Urinary bladder (tissue), 4 donors: ENCODE data around the gene NAA16. TPM values are rescaled to one million over a fixed set of nuclear protein-coding genes. Genes with fewer than 3 reads are reported as not detected.
A peak's percentile ranks its signal among the peaks of the same experiment; 100 is the strongest.
"Not testable (repeated sequence)": the region's sequence is repeated elsewhere in the genome, so short reads cannot be mapped to it uniquely, and the experiment has no call there.

Experiments used
- DNase-seq: peaks from one replicate; pipeline ENCODE4 v3.0.0-alpha.2; 2015; ENCODE audit errors: extremely low spot score
- H3K27ac ChIP-seq: one replicate; pipeline ENCODE4 v1.5.1; 2013; ENCODE audit warnings: low read depth, mild to moderate bottlenecking, moderate library complexity
- H3K36me3 ChIP-seq: one replicate; pipeline ENCODE4 v1.6.1; 2013; ENCODE audit warnings: mild to moderate bottlenecking, moderate library complexity; ENCODE audit not compliant: insufficient read depth
- H3K4me1 ChIP-seq: one replicate; pipeline ENCODE4 v1.6.1; 2013; ENCODE audit warnings: mild to moderate bottlenecking, moderate library complexity; ENCODE audit not compliant: insufficient read depth
- H3K4me3 ChIP-seq: one replicate; pipeline ENCODE4 v1.5.1; 2013; ENCODE audit warnings: low read depth, low read length
- WGBS: extraction: QIAGEN DNeasy Blood & Tissue Kit; methylation state at CpG from one replicate; pipeline ENCODE4 v1.1.7; 2013; 5-methylcytosine and 5-hydroxymethylcytosine counted together
- polyA plus RNA-seq: library from polyadenylated mRNA; stranded (reverse); fragments of 200-250 nt; gene quantifications from one replicate; pipeline ENCODE4 v1.2.3, GENCODE V29; 2013
- total RNA-seq: library from RNA; depleted of rRNA; stranded (reverse); fragments of >200 nt; gene quantifications from one replicate; pipeline ENCODE4 v1.2.3, GENCODE V29; 2014
- donor health status: healthy with polysubstance abuse.
- donor health status: healthy.

Gene NAA16
- total RNA-seq = 53.8 TPM
- polyA plus RNA-seq = 10.6 TPM

DNA sequence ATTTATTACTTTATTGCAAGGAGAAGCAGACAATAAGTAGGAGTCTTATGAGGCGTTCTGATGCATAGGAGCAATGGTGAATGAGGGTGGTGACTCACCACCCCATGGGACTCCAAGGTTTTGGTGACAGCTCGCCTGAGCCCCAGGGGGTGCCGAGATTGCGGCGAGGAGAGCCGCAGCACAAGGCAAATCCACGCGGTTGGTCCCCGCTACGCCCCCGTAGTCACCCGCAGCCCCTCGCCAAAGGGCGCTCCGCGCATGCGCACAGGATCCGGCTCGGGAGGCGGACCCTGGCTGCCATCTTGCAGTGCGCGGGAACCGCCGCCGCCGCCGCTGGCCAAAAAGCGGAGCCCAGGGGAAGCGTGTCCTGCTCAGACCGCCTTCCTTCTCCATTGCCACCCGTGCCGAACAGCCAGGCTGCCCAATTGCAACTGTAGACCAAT is at the start of gene NAA16:
NAA16 (plus strand) TSS at position 305 of the 443 bp plus-strand sequence. CDS start 262 bp downstream, outside the sequence.
- under 1% methylated on average over 32 of the region's 32 CpGs for WGBS
- Histone ChIP-seq H3K27ac (peak within 1 kb of the TSS; percentile 85), H3K36me3 (no peaks in the 10 kb centered on the region), H3K4me3 (peak within 1 kb of the TSS; percentile 94), H3K4me1 (no peaks in the 10 kb centered on the region)
- peak; percentile 81 for DNase-seq

DNA sequence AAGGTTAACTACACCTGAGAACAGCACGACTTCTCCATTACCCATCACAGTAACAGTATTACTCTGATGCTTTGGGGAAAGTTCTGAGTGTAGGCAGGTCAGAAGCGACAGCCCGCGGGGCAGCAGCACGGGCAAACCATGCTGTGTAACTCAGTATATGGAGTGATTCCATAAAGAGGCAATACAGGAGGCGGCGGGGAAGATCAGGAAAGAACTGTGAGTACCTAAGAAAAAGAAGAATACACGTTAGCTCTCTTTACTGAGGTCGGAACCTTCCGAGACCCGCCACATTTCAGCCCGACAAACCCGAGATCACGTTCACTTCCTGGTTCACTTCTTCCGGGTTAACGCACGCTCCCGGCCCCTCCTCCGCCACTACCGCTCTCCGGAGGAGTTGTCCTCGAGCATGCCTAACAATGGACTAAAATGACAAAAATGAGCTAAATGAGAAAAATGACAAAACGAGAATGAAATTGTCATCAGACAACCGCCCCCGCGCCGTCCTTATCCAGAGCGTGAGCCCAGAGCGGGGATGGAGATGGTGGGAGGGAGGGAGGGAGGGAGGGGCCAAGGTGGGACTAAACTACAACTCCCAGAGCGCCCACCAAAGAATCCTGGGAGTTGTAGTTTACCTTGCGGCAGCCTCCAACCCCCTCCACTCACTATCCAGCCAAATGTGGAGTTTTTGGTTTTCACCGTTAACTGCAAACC is 47.7 kb upstream of the NAA16 start, which contains the start of gene MTRF1:
MTRF1 (minus strand) TSS at position 316 of the 711 bp plus-strand sequence. CDS start 2,669 bp downstream, outside the sequence.
- DNase-seq = peak; percentile 71
- H3K4me3 ChIP-seq = peak within 1 kb of the TSS; percentile 62
- 0% methylated on average over 32 of the region's 32 CpGs for WGBS
- peak within 1 kb of the TSS; percentile 72 for H3K27ac ChIP-seq
- H3K4me1 ChIP-seq = no peaks in the 10 kb centered on the region
- H3K36me3 ChIP-seq = no peaks in the 10 kb centered on the region

GRCh38 chr13:41267106-41267505 is 44.0 kb upstream of the NAA16 start:
- DNase-seq = no peak
- H3K4me3 ChIP-seq = no peak overlapping the region
- no peak overlapping the region for H3K27ac ChIP-seq
- no peaks in the 10 kb centered on the region for H3K36me3 ChIP-seq
- H3K4me1 ChIP-seq = no peaks in the 10 kb centered on the region

- Histone ChIP-seq H3K36me3 (no peaks in the 10 kb centered on the region), H3K27ac (no peak overlapping the region), H3K4me1 (no peaks in the 10 kb centered on the region), H3K4me3 (no peak overlapping the region)
- WGBS = 24% methylated on average over 1 of the region's 1 CpG
- no peak for DNase-seq
Observed at GRCh38 chr13:41268764-41269163, 42.3 kb upstream of the NAA16 start.

DNA sequence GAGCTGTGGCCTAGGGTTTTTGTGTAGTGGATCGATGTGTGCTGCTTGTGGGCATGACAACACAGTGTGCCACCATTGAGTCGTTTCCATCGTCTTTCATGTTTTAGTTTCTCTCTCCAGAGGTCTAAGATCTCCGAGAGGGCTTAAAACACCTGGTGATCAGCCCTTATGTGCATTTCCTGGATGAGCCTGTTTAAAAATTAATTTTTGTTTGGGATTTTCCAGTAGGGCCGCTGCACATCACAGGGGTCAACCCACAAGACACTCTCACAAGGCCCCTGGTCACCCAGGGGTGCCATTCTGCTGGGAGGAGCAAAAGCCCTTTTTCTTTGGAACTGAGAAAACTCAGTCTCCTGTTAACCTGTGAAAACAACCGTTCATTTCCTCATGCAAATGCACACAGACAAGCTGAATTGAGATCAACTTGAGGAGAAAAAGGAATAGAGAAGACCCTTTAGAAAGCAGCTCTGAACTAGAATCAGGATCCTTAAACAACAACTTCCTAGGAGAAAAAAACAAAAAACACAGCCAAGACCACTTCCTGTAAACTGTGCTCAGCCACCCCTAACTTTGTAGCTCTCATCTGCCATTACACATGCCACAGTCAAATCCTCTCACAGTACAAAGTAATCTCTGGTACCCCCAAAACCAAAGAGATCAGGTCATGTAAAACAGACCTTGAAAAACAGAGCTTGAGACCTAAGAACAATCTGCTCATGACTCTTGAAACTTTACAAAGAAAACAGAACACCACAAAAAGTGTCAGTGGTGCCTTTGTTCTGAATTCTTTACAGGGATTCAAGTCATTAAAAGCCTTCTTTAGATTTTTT is 39.4 kb upstream of the NAA16 start:
- Histone ChIP-seq H3K27ac (no peak overlapping the region), H3K4me1 (no peaks in the 10 kb centered on the region), H3K36me3 (no peaks in the 10 kb centered on the region), H3K4me3 (no peak overlapping the region)
- no peak for DNase-seq
- 87% methylated on average over 6 of the region's 6 CpGs for WGBS

- Histone ChIP-seq H3K4me1 (no peaks in the 10 kb centered on the region), H3K36me3 (no peaks in the 10 kb centered on the region), H3K4me3 (no peak overlapping the region), H3K27ac (no peak overlapping the region)
- WGBS = 84% methylated on average over 3 of the region's 3 CpGs
- no peak for DNase-seq
Observed at GRCh38 chr13:41273831-41274441, 37.1 kb upstream of the NAA16 start.

DNA sequence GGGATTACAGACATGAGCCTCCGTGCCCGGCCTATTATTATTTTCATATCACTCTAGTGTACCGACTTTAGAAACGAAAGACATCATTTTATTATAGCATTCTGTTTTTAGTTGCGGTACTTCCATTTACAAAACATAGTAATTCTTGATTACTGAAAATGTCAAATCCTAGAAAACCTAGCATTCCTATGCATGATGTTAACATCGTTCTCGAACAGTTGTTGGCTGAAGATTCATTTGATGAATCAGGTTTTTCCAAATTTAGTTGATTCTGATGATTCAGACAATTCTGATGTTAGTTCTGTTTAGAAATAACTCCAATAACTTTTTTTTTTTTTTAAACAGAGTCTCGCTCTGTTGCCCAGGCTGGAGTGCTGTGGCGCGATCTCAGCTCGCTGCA is 36.2 kb upstream of the NAA16 start:
- no peaks in the 10 kb centered on the region for H3K36me3 ChIP-seq
- WGBS = 93% methylated on average over 11 of the region's 11 CpGs
- no peak overlapping the region for H3K27ac ChIP-seq
- H3K4me3 ChIP-seq = no peak overlapping the region
- DNase-seq = no peak
- no peaks in the 10 kb centered on the region for H3K4me1 ChIP-seq

- no peaks in the 10 kb centered on the region for H3K36me3 ChIP-seq
- H3K27ac ChIP-seq = no peak overlapping the region
- H3K4me3 ChIP-seq = no peak overlapping the region
- H3K4me1 ChIP-seq = no peaks in the 10 kb centered on the region
- DNase-seq = no peak
Observed at GRCh38 chr13:41276824-41277223, 34.2 kb upstream of the NAA16 start.

DNA sequence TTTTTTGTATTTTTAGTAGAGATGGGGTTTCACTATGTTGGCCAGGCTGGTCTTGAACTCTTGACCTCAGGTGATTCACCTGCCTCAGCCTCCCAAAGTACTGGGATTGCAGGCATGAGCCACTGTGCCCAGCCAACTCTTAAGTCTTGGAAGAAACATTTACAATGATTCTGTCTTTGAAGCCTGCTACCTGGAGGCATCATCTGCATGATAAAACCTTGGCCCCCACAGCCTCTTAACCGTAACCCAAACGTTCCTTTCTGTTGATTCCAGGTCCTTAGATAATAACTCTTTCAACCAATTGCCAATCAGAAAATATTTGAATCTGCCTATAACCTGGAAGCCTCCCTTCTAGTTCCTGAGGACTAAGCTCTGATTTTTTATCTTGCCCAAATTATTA is 31.9 kb upstream of the NAA16 start:
- WGBS = 52% methylated on average over 2 of the region's 2 CpGs
- not testable (repeated sequence) for H3K4me3 ChIP-seq, H3K27ac ChIP-seq, H3K4me1 ChIP-seq, DNase-seq, H3K36me3 ChIP-seq

DNA sequence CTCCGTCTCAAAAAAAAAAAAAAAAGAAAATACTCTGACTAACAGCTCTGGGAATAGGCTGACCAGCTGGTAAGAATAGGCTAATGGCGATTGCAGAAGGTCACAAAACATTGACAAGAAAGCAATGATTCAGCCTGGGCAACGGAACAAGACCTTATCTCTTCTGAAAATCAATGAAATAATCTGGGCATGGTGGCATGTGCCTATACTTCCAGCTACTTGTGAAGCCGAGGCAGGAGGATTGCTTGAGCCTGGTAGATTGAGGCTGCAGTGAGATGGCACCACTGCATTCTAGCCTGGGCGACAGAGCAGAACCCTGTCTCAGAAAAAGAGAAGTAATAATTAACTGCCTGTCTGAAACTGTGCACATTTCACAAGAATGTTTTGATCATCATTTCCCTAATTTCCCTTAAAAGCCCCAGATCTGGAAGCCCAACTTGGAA is 28.9 kb upstream of the NAA16 start:
- Histone ChIP-seq H3K4me1 (no peaks in the 10 kb centered on the region), H3K4me3 (no peak overlapping the region), H3K27ac (no peak overlapping the region), H3K36me3 (no peaks in the 10 kb centered on the region)
- DNase-seq = no peak
- 88% methylated on average over 5 of the region's 5 CpGs for WGBS

- Histone ChIP-seq H3K36me3 (no peaks in the 10 kb centered on the region), H3K4me1 (no peaks in the 10 kb centered on the region), H3K4me3 (no peak overlapping the region), H3K27ac (no peak overlapping the region)
- 88% methylated on average over 13 of the region's 13 CpGs for WGBS
- DNase-seq = no peak
Observed at GRCh38 chr13:41284512-41285288, 26.4 kb upstream of the NAA16 start.

- no peak overlapping the region for H3K27ac ChIP-seq
- no peak for DNase-seq
- no peak overlapping the region for H3K4me3 ChIP-seq
- WGBS = 84% methylated on average over 5 of the region's 5 CpGs
- H3K4me1 ChIP-seq = no peaks in the 10 kb centered on the region
- no peaks in the 10 kb centered on the region for H3K36me3 ChIP-seq
Observed at GRCh38 chr13:41286370-41286769, 24.7 kb upstream of the NAA16 start.

- 86% methylated on average over 10 of the region's 10 CpGs for WGBS
- DNase-seq = no peak
- Histone ChIP-seq H3K36me3 (no peaks in the 10 kb centered on the region), H3K4me1 (no peaks in the 10 kb centered on the region), H3K4me3 (no peak overlapping the region), H3K27ac (no peak overlapping the region)
Observed at GRCh38 chr13:41289463-41289881, 21.6 kb upstream of the NAA16 start.
